ENCODE measurements around the gene SBF2.
"Not testable (repeated sequence)": the region's sequence is repeated elsewhere in the genome, so short reads cannot be mapped to it uniquely, and the experiment has no call there.

Gene SBF2

GRCh38 chr11:10113852-10114251 is 180.2 kb downstream of the SBF2 start:
- H3K9ac ChIP-seq (ENCODE audit: low read length): no peak overlapping the region
- H3K4me1 ChIP-seq (ENCODE audit: control insufficient read depth, insufficient read depth, low read length): no peaks in the 10 kb centered on the region
- no peak overlapping the region for H3K4me3 ChIP-seq (ENCODE audit: low read length)
- H3K27me3 ChIP-seq (ENCODE audit: control insufficient read depth, insufficient read depth, low read length): no peaks in the 10 kb centered on the region
- no peaks in the 10 kb centered on the region for H3K9me3 ChIP-seq (ENCODE audit: control insufficient read depth, low read length)
- H3K36me3 ChIP-seq (ENCODE audit: control insufficient read depth, insufficient read depth, low read length): no peaks in the 10 kb centered on the region

GRCh38 chr11:10109806-10110205 is 184.2 kb downstream of the SBF2 start:
- no peaks in the 10 kb centered on the region for H3K9me3 ChIP-seq (ENCODE audit: control insufficient read depth, low read length)
- no peak overlapping the region for H3K9ac ChIP-seq (ENCODE audit: low read length)
- no peaks in the 10 kb centered on the region for H3K4me1 ChIP-seq (ENCODE audit: control insufficient read depth, insufficient read depth, low read length)
- H3K36me3 ChIP-seq (ENCODE audit: control insufficient read depth, insufficient read depth, low read length): no peaks in the 10 kb centered on the region
- H3K4me3 ChIP-seq (ENCODE audit: low read length): no peak overlapping the region
- H3K27me3 ChIP-seq (ENCODE audit: control insufficient read depth, insufficient read depth, low read length): no peaks in the 10 kb centered on the region

- Histone ChIP-seq H3K4me1 (ENCODE audit: control insufficient read depth, insufficient read depth, low read length) (no peaks in the 10 kb centered on the region), H3K36me3 (ENCODE audit: control insufficient read depth, insufficient read depth, low read length) (no peaks in the 10 kb centered on the region), H3K27me3 (ENCODE audit: control insufficient read depth, insufficient read depth, low read length) (no peaks in the 10 kb centered on the region), H3K9me3 (ENCODE audit: control insufficient read depth, low read length) (no peaks in the 10 kb centered on the region), H3K4me3 (ENCODE audit: low read length) (no peak overlapping the region), H3K9ac (ENCODE audit: low read length) (no peak overlapping the region)
These were observed 184.9 kb downstream of the SBF2 start for GRCh38 chr11:10108915-10109680.

DNA sequence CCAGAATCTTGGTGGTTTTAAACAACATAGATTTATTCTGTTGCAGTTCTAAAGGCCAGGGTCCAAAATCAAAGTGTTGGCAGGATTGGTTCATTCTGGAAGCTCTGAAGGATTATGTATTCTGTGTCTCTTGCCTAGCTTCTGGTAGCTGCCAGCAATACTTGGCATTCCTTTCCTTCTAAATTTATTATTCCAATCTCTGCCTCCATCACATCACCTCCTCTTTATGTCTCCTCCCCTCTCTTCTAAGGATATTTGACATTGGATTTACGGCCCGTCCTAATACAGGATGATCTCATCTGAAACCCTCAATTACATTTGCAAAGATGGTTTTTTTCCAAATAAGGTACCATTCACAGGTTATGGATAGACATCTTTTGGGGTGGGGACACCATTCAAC is 186.5 kb downstream of the SBF2 start:
- no peaks in the 10 kb centered on the region for H3K27me3 ChIP-seq (ENCODE audit: control insufficient read depth, insufficient read depth, low read length)
- H3K4me1 ChIP-seq (ENCODE audit: control insufficient read depth, insufficient read depth, low read length): no peaks in the 10 kb centered on the region
- H3K9ac ChIP-seq (ENCODE audit: low read length): no peak overlapping the region
- no peaks in the 10 kb centered on the region for H3K9me3 ChIP-seq (ENCODE audit: control insufficient read depth, low read length)
- no peaks in the 10 kb centered on the region for H3K36me3 ChIP-seq (ENCODE audit: control insufficient read depth, insufficient read depth, low read length)
- H3K4me3 ChIP-seq (ENCODE audit: low read length): no peak overlapping the region

- H3K27me3 ChIP-seq (ENCODE audit: control insufficient read depth, insufficient read depth, low read length): no peaks in the 10 kb centered on the region
- H3K9ac ChIP-seq (ENCODE audit: low read length): no peak overlapping the region
- H3K4me3 ChIP-seq (ENCODE audit: low read length): no peak overlapping the region
- H3K36me3 ChIP-seq (ENCODE audit: control insufficient read depth, insufficient read depth, low read length): no peaks in the 10 kb centered on the region
- no peaks in the 10 kb centered on the region for H3K9me3 ChIP-seq (ENCODE audit: control insufficient read depth, low read length)
- no peaks in the 10 kb centered on the region for H3K4me1 ChIP-seq (ENCODE audit: control insufficient read depth, insufficient read depth, low read length)
These were observed 196.4 kb downstream of the SBF2 start for GRCh38 chr11:10097615-10098014.

DNA sequence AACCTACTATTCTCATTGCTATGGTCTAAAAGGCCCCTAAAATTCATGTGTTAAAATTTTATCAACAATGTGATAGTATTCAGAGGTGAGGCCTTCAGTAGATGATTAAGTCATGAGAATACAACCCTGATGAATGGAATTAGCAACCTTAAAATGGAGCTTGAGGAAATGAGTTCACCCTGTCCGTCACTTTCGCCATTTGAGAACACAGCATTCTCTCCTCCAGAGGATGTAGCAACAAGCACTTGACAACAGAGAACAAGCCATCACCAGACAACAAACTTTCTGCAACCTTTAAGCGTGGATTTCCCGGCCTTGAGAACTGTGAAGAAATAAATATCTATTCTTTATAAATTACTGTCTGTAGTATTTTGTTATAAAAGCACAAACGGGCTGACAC is 197.0 kb downstream of the SBF2 start:
- Histone ChIP-seq H3K36me3 (ENCODE audit: control insufficient read depth, insufficient read depth, low read length) (no peaks in the 10 kb centered on the region), H3K4me3 (ENCODE audit: low read length) (no peak overlapping the region)

GRCh38 chr11:10095412-10096208 is 198.4 kb downstream of the SBF2 start:
- Histone ChIP-seq H3K9ac (ENCODE audit: low read length) (no peak overlapping the region), H3K36me3 (ENCODE audit: control insufficient read depth, insufficient read depth, low read length) (no peaks in the 10 kb centered on the region), H3K9me3 (ENCODE audit: control insufficient read depth, low read length) (no peaks in the 10 kb centered on the region), H3K4me1 (ENCODE audit: control insufficient read depth, insufficient read depth, low read length) (no peaks in the 10 kb centered on the region), H3K27me3 (ENCODE audit: control insufficient read depth, insufficient read depth, low read length) (no peaks in the 10 kb centered on the region), H3K4me3 (ENCODE audit: low read length) (no peak overlapping the region)

More for the DNA sequence above, 197.0 kb downstream of the SBF2 start:
- Histone ChIP-seq H3K9me3 (ENCODE audit: control insufficient read depth, low read length) (no peaks in the 10 kb centered on the region), H3K4me1 (ENCODE audit: control insufficient read depth, insufficient read depth, low read length) (no peaks in the 10 kb centered on the region), H3K9ac (ENCODE audit: low read length) (no peak overlapping the region), H3K27me3 (ENCODE audit: control insufficient read depth, insufficient read depth, low read length) (no peaks in the 10 kb centered on the region)

GRCh38 chr11:10092426-10092825 is 201.6 kb downstream of the SBF2 start:
- Histone ChIP-seq H3K4me1 (ENCODE audit: control insufficient read depth, insufficient read depth, low read length) (no peaks in the 10 kb centered on the region), H3K36me3 (ENCODE audit: control insufficient read depth, insufficient read depth, low read length) (no peaks in the 10 kb centered on the region), H3K4me3 (ENCODE audit: low read length) (no peak overlapping the region), H3K9me3 (ENCODE audit: control insufficient read depth, low read length) (no peaks in the 10 kb centered on the region), H3K27me3 (ENCODE audit: control insufficient read depth, insufficient read depth, low read length) (no peaks in the 10 kb centered on the region), H3K9ac (ENCODE audit: low read length) (no peak overlapping the region)

- Histone ChIP-seq H3K4me3 (ENCODE audit: low read length) (no peak overlapping the region), H3K9ac (ENCODE audit: low read length) (no peak overlapping the region), H3K4me1 (ENCODE audit: control insufficient read depth, insufficient read depth, low read length) (no peaks in the 10 kb centered on the region), H3K27me3 (ENCODE audit: control insufficient read depth, insufficient read depth, low read length) (no peaks in the 10 kb centered on the region), H3K36me3 (ENCODE audit: control insufficient read depth, insufficient read depth, low read length) (no peaks in the 10 kb centered on the region), H3K9me3 (ENCODE audit: control insufficient read depth, low read length) (no peaks in the 10 kb centered on the region)
These were observed 202.5 kb downstream of the SBF2 start for GRCh38 chr11:10091314-10092045.

DNA sequence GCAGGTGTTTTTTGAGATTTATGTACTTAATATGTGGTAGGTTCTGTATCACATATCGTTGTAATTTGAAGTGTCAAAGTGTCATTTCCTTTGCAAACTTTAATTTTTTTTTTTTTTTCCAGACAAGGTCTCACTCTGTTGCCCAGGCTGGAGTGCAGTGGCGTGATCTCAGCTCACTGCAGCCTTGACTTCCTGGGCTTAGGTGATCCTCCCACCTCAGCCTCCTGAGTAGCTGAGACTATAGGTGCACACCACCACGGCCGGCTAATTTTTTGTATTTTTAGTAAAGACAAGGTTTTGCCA is 206.1 kb downstream of the SBF2 start:
- H3K9ac ChIP-seq (ENCODE audit: low read length); H3K4me3 ChIP-seq (ENCODE audit: low read length); H3K9me3 ChIP-seq (ENCODE audit: control insufficient read depth, low read length); H3K27me3 ChIP-seq (ENCODE audit: control insufficient read depth, insufficient read depth, low read length); H3K4me1 ChIP-seq (ENCODE audit: control insufficient read depth, insufficient read depth, low read length); H3K36me3 ChIP-seq (ENCODE audit: control insufficient read depth, insufficient read depth, low read length): not testable (repeated sequence)

GRCh38 chr11:10087186-10087922 is 206.7 kb downstream of the SBF2 start:
- no peaks in the 10 kb centered on the region for H3K9me3 ChIP-seq (ENCODE audit: control insufficient read depth, low read length)
- H3K36me3 ChIP-seq (ENCODE audit: control insufficient read depth, insufficient read depth, low read length): no peaks in the 10 kb centered on the region
- no peak overlapping the region for H3K9ac ChIP-seq (ENCODE audit: low read length)
- no peaks in the 10 kb centered on the region for H3K27me3 ChIP-seq (ENCODE audit: control insufficient read depth, insufficient read depth, low read length)
- H3K4me3 ChIP-seq (ENCODE audit: low read length): no peak overlapping the region
- H3K4me1 ChIP-seq (ENCODE audit: control insufficient read depth, insufficient read depth, low read length): no peaks in the 10 kb centered on the region
